EH (cell line): ENCODE results near the gene ING1.
A peak's percentile ranks its signal among the peaks of the same experiment; 100 is the strongest.
"Not testable (repeated sequence)": the region's sequence is repeated elsewhere in the genome, so short reads cannot be mapped to it uniquely, and the experiment has no call there.

Experiments
- DNase-seq: peaks from one replicate; pipeline ENCODE4 v3.0.0-alpha.2; 2015; ENCODE audit warnings: low read depth

Gene ING1, protein sequence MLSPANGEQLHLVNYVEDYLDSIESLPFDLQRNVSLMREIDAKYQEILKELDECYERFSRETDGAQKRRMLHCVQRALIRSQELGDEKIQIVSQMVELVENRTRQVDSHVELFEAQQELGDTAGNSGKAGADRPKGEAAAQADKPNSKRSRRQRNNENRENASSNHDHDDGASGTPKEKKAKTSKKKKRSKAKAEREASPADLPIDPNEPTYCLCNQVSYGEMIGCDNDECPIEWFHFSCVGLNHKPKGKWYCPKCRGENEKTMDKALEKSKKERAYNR

DNA sequence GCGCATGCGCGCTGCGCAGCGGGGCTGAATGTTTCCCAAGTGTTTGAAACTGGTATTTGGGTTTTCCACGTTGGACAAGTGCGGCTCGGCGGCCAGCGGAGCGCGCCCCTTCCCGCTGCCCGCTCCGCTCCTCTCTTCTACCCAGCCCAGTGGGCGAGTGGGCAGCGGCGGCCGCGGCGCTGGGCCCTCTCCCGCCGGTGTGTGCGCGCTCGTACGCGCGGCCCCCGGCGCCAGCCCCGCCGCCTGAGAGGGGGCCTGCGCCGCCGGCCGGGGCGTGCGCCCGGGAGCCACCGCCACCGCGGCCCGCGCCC lies at the start of gene ING1:
ING1 (plus strand) TSS at position 59 of the 311 bp plus-strand sequence. CDS start 450 bp downstream, outside the sequence.
- DNase-seq, result no peak

GRCh38 chr13:110664041-110664440 lies 49.5 kb upstream of the ING1 start:
- DNase-seq, result no peak

DNA sequence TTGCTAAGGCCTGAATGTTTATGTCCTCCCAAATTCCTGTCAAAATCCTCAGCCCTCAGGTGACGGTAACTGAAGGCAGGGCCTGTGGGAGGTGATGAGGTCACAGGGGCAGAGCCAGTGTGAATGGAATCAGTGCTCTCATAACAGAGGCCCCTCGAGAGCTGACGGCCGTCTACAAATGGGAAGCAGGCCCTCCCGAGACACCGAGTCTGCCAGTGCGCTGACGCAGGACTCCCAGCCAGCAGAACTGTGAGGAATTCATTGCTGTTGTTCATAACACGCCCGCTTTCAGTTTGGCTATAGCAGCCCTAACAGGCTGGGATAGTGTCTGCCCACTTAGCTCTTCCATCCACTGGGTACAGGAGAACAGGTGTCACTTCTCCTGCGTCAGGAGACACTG lies 48.8 kb upstream of the ING1 start:
- no peak for DNase-seq

DNA sequence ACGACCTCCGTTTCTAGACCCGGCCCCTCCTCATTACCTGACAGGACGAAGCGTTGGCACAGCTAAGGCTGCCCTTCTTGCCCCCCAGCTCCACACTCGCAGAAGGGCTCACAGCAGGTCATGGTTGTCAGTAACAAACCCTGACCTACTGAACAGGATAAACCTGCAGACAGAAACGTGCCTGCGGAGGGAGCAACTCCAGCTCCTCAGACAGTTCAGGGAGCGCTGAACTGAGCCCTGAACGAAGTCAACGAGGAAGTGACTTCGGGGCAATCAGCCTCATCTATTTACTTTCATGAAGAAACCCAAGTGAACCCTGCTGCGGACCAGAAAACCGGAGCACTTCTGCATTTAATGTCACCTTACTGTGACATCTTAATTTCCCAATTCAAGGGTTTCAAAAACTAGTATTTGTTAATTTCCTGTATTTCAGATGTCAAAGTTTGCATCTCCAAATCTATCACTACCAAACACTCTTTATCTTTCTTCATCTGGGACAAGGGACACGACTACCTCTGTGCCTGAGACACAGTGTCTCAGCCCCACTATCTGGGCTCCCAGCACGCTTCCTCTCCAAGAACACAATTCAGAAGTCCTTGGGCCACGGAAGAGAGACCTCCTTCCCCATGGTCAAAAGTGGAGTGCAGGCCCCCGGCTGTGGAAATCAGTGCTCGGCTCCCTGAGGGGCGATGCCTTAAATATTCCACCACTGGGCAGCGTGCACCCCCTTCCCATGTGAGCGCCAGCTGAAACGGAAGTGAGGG lies 47.8 kb upstream of the ING1 start:
- no peak for DNase-seq

GRCh38 chr13:110666255-110666533 lies 47.3 kb upstream of the ING1 start:
- DNase-seq, result no peak

GRCh38 chr13:110669036-110669435 lies 44.5 kb upstream of the ING1 start:
- no peak for DNase-seq

DNA sequence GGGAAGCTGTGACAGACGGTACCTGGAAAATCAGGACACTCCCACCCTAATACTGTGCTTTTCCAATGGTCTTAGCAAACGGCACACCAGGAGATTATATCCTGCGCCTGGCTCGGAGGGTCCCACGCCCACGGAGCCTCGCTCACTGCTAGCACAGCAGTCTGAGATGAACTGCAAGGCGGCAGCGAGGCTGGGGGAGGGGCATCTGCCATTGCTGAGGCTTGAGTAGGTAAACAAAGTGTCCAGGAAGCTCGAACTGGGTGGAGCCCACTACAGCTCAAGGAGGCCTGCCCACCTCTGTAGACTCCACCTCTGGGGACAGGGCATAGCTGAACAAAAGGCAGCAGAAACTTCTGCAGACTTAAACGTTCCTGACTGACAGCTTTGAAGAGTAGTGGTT lies 43.7 kb upstream of the ING1 start:
- not testable (repeated sequence) for DNase-seq

DNA sequence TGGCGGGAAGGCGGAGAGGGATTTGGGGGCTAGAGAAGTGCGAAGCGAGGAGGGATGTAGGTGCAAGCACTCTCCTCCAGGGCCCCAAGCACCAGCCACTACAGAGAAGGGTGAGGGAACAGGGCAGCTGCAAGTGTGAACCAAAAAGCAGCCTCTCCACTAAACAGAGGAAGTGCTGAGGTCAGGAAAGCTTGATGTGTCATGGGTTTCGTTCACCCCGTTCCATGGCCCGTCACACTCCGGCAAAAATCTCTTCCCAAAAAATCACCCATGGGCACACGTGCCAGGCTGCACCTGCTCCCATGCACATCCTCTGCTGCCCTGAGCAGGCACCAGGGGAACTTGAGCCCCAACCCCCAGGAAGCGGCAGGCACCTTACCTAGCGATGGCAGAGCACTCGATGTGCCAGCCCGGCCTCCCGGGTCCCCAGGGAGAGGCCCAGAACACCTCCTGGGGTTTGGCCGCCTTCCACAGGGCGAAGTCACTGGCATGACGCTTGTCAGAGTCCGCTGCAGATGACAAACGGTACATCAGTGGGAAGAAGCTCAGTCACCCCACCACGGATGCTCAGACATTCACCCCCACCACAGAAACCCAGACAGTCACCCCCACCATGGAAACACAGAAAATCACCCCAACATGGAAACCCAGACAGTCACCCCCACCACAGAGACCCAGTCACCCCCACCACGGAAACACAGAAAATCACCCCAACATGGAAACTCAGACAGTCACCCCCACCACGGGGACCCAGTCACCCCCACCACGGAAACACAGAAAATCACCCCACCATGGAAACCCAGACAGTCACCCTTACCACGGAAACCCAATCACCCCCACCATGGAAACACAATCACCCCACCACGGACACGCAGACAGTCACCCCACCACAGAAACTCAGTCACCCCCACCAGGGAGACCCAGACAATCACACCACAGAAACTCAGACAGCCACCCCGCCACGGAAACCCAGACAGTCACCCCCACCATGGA lies 36.6 kb upstream of the ING1 start:
- DNase-seq, result no peak

DNA sequence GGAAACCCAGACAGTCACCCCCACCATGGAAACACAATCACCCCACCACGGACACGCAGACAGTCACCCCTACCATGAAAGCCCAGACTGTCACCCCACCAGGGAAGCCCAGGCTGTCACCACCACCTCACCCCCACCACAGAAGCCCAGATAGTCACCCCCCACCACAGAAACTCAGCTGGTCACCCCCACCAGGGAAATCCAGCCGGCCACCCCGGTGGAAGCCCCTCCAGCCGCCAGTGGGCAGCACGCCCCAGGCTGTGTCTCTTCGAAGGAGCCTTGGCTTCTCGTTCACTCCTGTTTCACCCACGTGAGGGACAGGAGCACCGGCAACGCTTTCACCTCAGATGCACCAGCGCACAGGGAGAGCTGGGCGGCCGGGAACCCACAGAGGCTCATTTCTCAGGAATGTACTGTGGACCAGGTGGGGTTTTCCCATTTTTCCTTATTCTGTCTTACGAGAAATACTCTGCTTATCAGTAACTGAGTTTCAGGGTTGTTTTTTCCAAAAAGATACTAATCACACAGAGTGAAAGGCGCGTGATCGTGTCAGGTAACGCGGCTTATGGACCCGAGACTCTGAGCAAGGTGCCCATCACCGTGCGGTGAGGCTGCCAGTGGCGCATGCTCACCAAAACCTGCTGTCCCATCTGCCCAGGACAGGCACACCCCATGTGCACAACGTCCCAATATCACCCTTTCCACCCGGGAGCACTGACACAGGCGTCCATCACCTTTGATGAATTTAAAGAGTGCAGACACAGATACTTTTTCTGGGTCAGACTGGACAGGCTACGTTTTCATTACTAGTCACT lies 35.6 kb upstream of the ING1 start:
- peak; percentile 7 for DNase-seq

GRCh38 chr13:110680852-110681251 lies 32.6 kb upstream of the ING1 start:
- DNase-seq, result peak; percentile 6

DNA sequence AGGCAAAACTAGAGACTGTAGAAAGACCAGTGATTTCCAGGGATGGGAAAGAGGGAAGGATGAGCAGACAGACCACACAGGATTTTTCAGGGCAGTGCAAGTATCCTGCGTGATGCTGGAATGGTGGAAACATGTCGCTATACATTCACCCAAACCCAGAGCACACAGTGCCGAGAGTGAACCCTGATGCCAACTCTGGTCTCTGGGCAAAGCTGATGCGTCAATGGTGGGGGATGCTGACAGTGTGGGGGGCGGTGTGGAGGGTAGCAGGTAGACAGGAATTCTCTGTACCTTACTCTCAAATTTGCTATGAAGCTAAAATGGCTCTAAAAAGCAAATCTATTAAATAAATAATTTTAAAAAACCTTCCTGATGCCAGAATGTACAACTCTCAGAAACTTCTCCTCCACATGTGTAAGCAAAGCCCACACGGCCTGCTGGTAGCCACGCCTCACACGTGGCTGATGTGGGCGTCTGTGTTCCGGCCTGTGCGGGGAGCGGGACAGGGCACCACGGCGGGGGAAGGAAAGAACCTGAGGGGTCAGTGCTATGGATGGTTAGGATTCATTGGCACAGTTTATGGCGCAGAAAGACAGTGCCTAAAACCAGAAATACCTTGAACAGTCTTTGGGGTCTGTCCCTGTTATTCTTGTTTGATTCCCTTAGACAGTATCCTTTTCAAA lies 31.5 kb upstream of the ING1 start:
- no peak for DNase-seq

DNA sequence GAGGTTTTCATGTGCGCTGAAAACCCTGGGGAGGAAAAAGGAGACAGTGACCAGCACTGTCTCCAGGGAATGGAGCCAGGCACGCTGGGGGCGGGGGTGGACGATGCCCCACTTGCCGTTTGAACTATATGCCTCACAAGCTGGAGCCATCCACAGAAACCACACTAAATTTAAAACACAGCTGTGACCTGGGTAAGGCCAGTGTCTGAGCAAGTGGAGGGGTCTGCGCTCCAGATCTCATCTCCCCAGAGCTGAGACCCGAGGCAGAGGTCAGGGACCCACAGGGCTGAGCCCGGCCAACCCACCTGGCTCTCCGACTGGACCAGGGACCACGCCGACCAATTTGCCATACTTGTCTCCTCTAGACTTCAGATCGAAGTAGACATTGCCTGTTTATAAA lies 30.8 kb upstream of the ING1 start:
- DNase-seq, result no peak

- peak; percentile 17 for DNase-seq
Observed at GRCh38 chr13:110683203-110683883, 30.2 kb upstream of the ING1 start.

DNA sequence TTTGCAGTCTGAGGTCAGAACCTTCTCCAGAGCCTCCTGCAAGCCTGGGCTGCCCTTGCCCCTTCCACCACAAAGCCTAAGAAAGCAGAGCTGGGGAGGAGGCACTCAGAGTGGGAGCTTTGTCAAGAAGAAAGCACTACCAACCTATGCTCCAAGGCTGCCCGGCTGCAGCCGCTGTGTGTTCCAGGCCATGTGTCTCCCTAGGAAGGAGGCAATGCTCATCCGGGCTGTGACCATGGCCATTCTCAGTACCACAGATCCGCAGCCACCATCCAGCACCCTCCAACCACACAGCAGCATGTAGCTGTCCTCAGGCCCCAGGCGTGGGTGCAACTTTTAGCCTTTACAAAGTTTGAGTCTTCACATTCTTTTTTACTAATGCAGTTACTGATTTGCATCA lies 29.6 kb upstream of the ING1 start:
- no peak for DNase-seq

- no peak for DNase-seq
Observed at GRCh38 chr13:110684388-110685056, 29.0 kb upstream of the ING1 start.

DNA sequence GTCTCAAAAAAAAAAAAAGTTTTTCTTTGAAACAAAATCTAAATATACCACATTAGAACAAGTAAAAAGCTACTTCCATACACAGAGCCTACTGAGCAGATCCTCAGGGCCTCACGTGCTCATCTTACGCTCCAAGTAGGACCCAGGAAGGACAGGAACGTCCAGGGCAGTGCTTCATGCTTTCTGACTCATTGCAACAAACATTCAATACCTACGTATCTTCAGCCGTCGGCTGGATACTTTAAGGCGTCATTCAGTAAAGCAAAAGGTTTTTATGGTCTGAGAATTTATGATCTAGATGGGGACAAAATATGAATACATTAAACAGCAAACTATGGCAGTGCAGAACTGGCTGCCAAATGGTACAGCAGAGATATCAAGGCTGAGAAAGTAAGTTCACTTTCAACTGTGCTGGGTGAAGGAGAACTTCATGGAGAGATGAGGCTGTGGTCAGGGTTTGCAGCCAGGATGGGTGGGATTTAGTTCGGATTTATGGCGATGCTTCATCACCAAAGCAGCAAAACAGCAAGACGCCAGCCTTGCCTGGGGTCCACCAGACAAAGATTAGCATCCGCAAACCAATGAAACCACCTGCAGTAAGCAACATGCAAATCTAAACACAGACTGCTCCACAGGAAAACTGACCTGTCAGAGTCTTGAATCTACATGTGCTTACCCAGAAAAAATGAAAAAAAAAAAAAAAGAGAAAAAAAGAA lies 28.0 kb upstream of the ING1 start:
- DNase-seq, result peak; percentile 91

- no peak for DNase-seq
Observed at GRCh38 chr13:110687736-110688135, 25.8 kb upstream of the ING1 start.

DNA sequence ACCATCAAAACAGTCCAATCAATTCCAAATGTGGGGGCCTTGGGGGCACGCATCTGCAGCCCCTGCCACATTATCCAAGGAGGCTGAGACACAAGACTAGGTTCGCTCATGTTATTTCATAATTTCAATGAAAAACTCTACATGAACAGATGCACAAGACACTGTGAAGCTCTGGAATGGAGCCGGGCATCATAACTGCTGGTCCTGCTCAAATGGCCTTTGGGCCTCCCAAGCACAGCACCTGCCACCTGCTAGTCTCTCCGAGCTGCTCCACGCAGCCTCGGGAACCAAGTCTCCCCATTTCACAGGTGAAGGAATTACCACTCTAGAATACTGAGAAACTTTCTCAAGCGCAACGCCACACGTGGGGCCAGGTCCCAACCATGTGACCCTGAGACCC lies 24.5 kb upstream of the ING1 start:
- DNase-seq, result no peak

DNA sequence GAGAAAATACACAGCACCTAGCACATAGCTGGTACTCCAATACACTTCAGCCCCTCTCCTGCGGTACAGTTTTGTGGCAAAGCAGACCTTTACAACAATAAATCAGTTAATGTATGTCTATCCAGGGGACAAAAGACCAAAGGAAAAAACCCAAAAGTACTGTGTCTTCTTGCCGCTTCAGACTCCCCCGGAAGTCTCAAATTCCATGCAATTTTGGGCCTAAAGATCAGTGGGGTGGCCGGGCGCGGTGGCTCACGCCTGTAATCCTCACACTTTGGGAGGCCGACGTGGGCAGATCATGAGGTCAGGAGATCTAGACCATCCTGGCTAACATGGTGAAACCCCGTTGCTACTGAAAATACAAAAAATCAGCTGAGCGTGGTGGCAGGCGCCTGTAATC lies 23.8 kb upstream of the ING1 start:
- DNase-seq, result no peak

GRCh38 chr13:110690516-110690915 lies 23.0 kb upstream of the ING1 start:
- DNase-seq, result no peak
